ENCODE results near the gene POR. TPM values are rescaled to one million over a fixed set of nuclear protein-coding genes. Genes with fewer than 3 reads are reported as not detected.
A peak's percentile ranks its signal among the peaks of the same experiment; 100 is the strongest.

POR gene
- total and polyA plus RNA-seq, 7 donors: 20.4 to 98.9 (median 39.3) TPM

DNA sequence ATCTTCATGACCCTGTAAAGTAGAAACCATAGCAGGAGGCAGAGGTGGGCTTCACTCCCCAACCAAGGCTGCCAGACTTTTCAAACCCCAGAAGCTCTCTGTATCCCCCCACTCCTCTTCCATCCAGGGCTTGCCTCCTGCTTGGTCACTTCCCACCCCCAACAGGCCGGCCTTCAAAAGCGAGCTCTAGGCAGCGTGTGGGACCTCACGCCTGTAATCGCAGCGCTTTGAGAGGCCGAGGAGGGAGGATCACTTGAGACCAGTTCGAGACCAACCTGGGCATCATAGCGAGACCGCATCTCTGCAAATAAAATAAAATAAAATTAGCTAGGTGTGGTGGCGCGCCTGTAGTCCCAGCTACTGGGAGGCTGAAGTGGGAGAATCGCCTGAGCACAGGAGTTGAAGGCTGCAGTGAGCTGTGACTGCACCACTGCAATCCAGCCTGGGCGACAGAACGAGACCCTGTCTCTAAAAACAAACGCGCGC is 743 bp upstream of the POR start:
- no peak for DNase-seq
- intact Hi-C loops (cut with DNase I): loop anchor here (2.0 kb wide), 1 partner anchor 35 kb away; the partner anchor contains the start of gene RHBDD2
- peak overlapping the region; percentile 89 to 95 (median 92) for H3K27ac ChIP-seq
- H3K4me3 ChIP-seq: peak overlapping the region; percentile 86 to 100 (median 88)
- H3K9me3 ChIP-seq: no peaks in the 10 kb centered on the region
- WGBS, 2 donors: 30 to 39% methylated on average over 18 of the region's 18 CpGs
- H3K27me3 ChIP-seq: no peaks in the 10 kb centered on the region
- TF ChIP-seq POLR2AphosphoS5 (IDR thresholded peaks at IDR 0.05) (no peak), CTCF (IDR thresholded peaks at IDR 0.05) (no peak), POLR2A (IDR thresholded peaks at IDR 0.05) (no peak), EP300 (IDR thresholded peaks at IDR 0.05) (no peak)
- no peaks in the 10 kb centered on the region for H3K36me3 ChIP-seq
- H3K4me1 ChIP-seq: peaks cover 0 to 35% (median 22%) of the 10 kb centered on the region in 4 donors

DNA sequence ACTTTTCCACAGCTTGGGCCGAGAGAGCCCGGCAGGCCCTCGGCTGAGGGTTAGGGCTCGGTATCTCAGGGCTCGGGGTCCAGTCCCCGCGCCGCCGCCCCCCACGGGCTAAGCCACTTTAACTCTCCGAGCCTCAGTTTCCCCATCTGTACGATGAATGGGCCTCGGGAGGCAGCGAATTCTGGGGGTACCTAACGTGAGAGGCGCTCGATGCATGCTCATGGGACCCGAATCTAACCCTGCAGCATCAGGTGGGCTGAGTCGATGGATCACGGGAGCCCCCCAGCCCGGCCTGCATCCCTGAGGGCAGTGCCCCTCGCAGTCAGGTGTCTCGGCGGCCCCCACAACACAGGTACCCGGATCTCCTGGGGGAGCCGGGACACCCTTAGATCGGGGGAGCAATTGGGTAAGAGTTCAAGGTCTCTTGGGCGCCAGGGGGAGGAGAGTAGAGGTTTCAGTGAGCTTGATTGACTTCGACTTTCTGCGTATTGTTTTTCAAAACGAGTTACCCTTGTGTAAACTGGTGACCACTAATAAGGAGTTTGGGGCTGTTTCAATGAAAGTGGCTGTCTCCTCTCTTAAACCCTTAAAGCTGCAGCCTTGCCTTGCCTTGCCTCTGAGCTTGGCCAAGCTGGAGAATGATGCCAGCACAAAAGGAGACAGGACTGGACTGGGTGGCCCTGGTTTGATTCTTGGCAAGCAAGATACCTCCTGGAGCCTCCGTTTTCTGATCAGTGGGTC is 631 bp downstream of the POR start:
- H3K9me3 ChIP-seq: no peaks in the 10 kb centered on the region
- H3K4me3 ChIP-seq: peak overlapping the region; percentile 86 to 100 (median 88)
- peaks cover 0 to 35% (median 22%) of the 10 kb centered on the region in 4 donors for H3K4me1 ChIP-seq
- no peaks in the 10 kb centered on the region for H3K36me3 ChIP-seq
- peak; percentile 77 for DNase-seq
- peak overlapping the region; percentile 89 to 95 (median 92) for H3K27ac ChIP-seq
- TF ChIP-seq EP300 (IDR thresholded peaks at IDR 0.05) (no peak), CTCF (IDR thresholded peaks at IDR 0.05) (no peak), POLR2AphosphoS5 (IDR thresholded peaks at IDR 0.05) (no peak), POLR2A (IDR thresholded peaks at IDR 0.05) (no peak)
- H3K27me3 ChIP-seq: no peaks in the 10 kb centered on the region
- WGBS, 2 donors: 1% methylated on average over 32 of the region's 32 CpGs
- intact Hi-C loops (cut with DNase I): loop anchor here (1.0 to 2.0 kb wide), 3 partner anchors 37 to 79 kb away; partner anchors contain the start of genes RHBDD2 and TMEM120A

- intact Hi-C loops (cut with DNase I): no loop called here
- no peak for DNase-seq
- TF ChIP-seq POLR2A (IDR thresholded peaks at IDR 0.05) (no peak), CTCF (IDR thresholded peaks at IDR 0.05) (no peak), POLR2AphosphoS5 (IDR thresholded peaks at IDR 0.05) (no peak), EP300 (IDR thresholded peaks at IDR 0.05) (no peak)
- peak overlapping the region in 3 of 4 donors; percentile 86 to 100 (median 89) for H3K4me3 ChIP-seq
- H3K36me3 ChIP-seq: no peaks in the 10 kb centered on the region
- no peaks in the 10 kb centered on the region for H3K27me3 ChIP-seq
- peaks cover 0 to 35% (median 22%) of the 10 kb centered on the region in 4 donors for H3K4me1 ChIP-seq
- peak overlapping the region in 3 of 4 donors; percentile 91 to 95 (median 93) for H3K27ac ChIP-seq
- 71 to 75% methylated on average over 5 of the region's 5 CpGs for WGBS, 2 donors
- no peaks in the 10 kb centered on the region for H3K9me3 ChIP-seq
These were observed 1.3 kb downstream of the POR start for GRCh38 chr7:75916259-75916658.

DNA sequence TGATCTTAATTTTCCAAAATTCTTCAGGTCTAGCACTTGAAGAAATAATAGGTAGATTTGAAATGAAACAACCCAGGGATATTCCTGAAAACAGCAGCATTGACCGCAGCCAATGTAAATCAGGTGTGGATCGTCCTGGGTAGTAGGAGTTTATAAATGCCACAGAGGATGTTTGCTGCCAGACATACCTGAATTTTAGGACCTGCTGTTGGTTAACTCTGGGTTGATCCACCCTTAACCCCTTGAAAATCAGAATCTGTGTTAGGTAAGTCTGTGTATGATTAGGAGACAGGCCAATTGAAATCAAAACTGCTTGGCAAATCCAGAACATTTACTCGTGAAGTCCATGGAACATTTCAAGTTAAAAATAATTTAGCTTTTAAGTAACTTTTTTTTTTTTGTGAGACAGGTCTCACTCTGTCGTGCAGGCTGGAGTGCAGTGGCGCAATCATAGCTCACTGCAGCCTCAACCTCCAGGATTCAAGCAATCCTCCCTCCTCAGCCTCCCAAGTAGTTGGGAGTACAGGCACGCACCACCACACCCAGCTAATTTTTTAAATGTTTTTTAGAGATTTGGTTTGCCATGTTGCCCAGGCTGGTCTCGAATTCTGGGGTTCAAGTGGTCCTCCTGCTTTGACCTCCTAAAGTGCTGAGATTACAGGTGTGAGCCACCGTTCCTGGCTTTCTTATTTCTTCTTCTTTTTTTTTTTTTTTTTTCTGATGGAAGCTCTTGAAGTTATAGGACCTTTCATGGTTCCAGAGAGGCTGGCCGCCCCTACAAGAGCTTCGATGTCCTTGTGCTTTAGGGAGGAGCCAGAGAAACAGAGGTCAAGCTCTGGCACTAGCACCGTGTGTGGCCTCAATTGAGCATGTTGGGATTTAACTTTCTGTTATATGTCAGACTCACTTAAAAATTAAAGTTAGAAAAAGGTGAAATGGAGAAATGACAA is 2.0 kb downstream of the POR start:
- no peaks in the 10 kb centered on the region for H3K9me3 ChIP-seq
- peaks cover 0 to 35% (median 24%) of the 10 kb centered on the region in 4 donors for H3K4me1 ChIP-seq
- peak overlapping the region in 2 of 4 donors; percentile 86 to 100 for H3K4me3 ChIP-seq
- no peak for DNase-seq
- 92 to 93% methylated on average over 11 of the region's 11 CpGs for WGBS, 2 donors
- intact Hi-C loops (cut with DNase I): no loop called here
- no peak overlapping the region for H3K27ac ChIP-seq
- no peaks in the 10 kb centered on the region for H3K36me3 ChIP-seq
- TF ChIP-seq CTCF (IDR thresholded peaks at IDR 0.05) (no peak), POLR2AphosphoS5 (IDR thresholded peaks at IDR 0.05) (no peak), POLR2A (IDR thresholded peaks at IDR 0.05) (no peak)
- no peaks in the 10 kb centered on the region for H3K27me3 ChIP-seq

All from sigmoid colon (tissue), 7 donors.